BLaER1 (cell line): ENCODE measurements around the gene RAB1A.
A peak's percentile ranks its signal among the peaks of the same experiment; 100 is the strongest.
"Not testable (repeated sequence)": the region's sequence is repeated elsewhere in the genome, so short reads cannot be mapped to it uniquely, and the experiment has no call there.

ENCODE experiments used
- H3K27ac ChIP-seq: shearing (Covaris generic); formaldehyde crosslinking; 2 replicates; pipeline ENCODE4 v1.8.1; 2022
- H3K27me3 ChIP-seq: shearing (Covaris generic); formaldehyde crosslinking; 2 replicates; pipeline ENCODE4 v1.8.1; 2022
- H3K36me3 ChIP-seq: shearing (Covaris generic); formaldehyde crosslinking; 2 replicates; pipeline ENCODE4 v1.8.1; 2022
- H3K4me1 ChIP-seq: shearing (Covaris generic); formaldehyde crosslinking; 2 replicates; pipeline ENCODE4 v1.8.1; 2022
- H3K4me2 ChIP-seq: shearing (Covaris generic); formaldehyde crosslinking; 2 replicates; pipeline ENCODE4 v1.8.1; 2022
- H3K4me3 ChIP-seq: shearing (Covaris generic); formaldehyde crosslinking; 2 replicates; pipeline ENCODE4 v1.8.1; 2022
- H3K9ac ChIP-seq: shearing (Covaris generic); formaldehyde crosslinking; 2 replicates; pipeline ENCODE4 v1.8.1; 2022
- H3K9me3 ChIP-seq: shearing (Covaris generic); formaldehyde crosslinking; 2 replicates; pipeline ENCODE4 v1.8.1; 2022
- H4K20me1 ChIP-seq: shearing (Covaris generic); formaldehyde crosslinking; 2 replicates; pipeline ENCODE4 v1.8.1; 2022
- Cebpa-rat ChIP-seq: shearing (Covaris generic); IDR thresholded peaks from 2 replicates; pipeline ENCODE4 v1.8.1; 2022

RAB1A gene

GRCh38 chr2:65129826-65130663, at the start of gene RAB1A:
Gene RAB1A (minus strand): TSS chr2:65130106. CDS start chr2:65129915, 191 bp downstream.
- peak within 1 kb of the TSS; percentile 90 for H3K27ac ChIP-seq
- H3K36me3 ChIP-seq: no peaks in the 10 kb centered on the region
- H4K20me1 ChIP-seq: peaks cover 47% of the 10 kb centered on the region
- peak within 1 kb of the TSS; percentile 86 for H3K4me3 ChIP-seq
- H3K4me1 ChIP-seq: peaks cover 35% of the 10 kb centered on the region
- TF ChIP-seq Cebpa-rat: no peak
- no peaks in the 10 kb centered on the region for H3K9me3 ChIP-seq
- no peaks in the 10 kb centered on the region for H3K27me3 ChIP-seq
- peak within 1 kb of the TSS; percentile 93 for H3K4me2 ChIP-seq
- H3K9ac ChIP-seq: peak within 1 kb of the TSS; percentile 96

GRCh38 chr2:65177751-65178442, 48.0 kb upstream of the RAB1A start:
- Histone ChIP-seq H4K20me1 (no peaks in the 10 kb centered on the region), H3K4me1 (no peaks in the 10 kb centered on the region), H3K9me3 (no peaks in the 10 kb centered on the region), H3K27me3 (no peaks in the 10 kb centered on the region), H3K4me2 (no peak overlapping the region), H3K9ac (no peak overlapping the region), H3K27ac (no peak overlapping the region), H3K4me3 (no peak overlapping the region), H3K36me3 (no peaks in the 10 kb centered on the region)
- TF ChIP-seq Cebpa-rat: no peak

GRCh38 chr2:65175894-65176530, 46.1 kb upstream of the RAB1A start:
- no peaks in the 10 kb centered on the region for H3K36me3 ChIP-seq
- no peak overlapping the region for H3K27ac ChIP-seq
- no peaks in the 10 kb centered on the region for H3K27me3 ChIP-seq
- no peak overlapping the region for H3K4me3 ChIP-seq
- H3K4me1 ChIP-seq: no peaks in the 10 kb centered on the region
- H3K4me2 ChIP-seq: no peak overlapping the region
- 0 out of 2 replicates have a peak, but pooled peaks have one; percentile 36 for TF ChIP-seq Cebpa-rat
- H3K9ac ChIP-seq: no peak overlapping the region
- H4K20me1 ChIP-seq: no peaks in the 10 kb centered on the region
- H3K9me3 ChIP-seq: no peaks in the 10 kb centered on the region

GRCh38 chr2:65174031-65174430, 44.1 kb upstream of the RAB1A start:
- not testable (repeated sequence) for H3K27me3 ChIP-seq, H3K9me3 ChIP-seq, H3K27ac ChIP-seq, H3K4me2 ChIP-seq, H3K4me3 ChIP-seq, H4K20me1 ChIP-seq, H3K9ac ChIP-seq, H3K36me3 ChIP-seq, H3K4me1 ChIP-seq

- no peak overlapping the region for H3K4me2 ChIP-seq
- H3K4me1 ChIP-seq: peaks cover 7% of the 10 kb centered on the region
- H3K4me3 ChIP-seq: no peak overlapping the region
- no peak overlapping the region for H3K27ac ChIP-seq
- H3K27me3 ChIP-seq: no peaks in the 10 kb centered on the region
- TF ChIP-seq Cebpa-rat: peak; percentile 55; the same call in 1 of the 2 replicates
- H4K20me1 ChIP-seq: no peaks in the 10 kb centered on the region
- no peak overlapping the region for H3K9ac ChIP-seq
- no peaks in the 10 kb centered on the region for H3K9me3 ChIP-seq
- H3K36me3 ChIP-seq: no peaks in the 10 kb centered on the region
Observed at GRCh38 chr2:65172994-65173790, 43.3 kb upstream of the RAB1A start.

- not testable (repeated sequence) for H3K9me3 ChIP-seq, H4K20me1 ChIP-seq, H3K4me2 ChIP-seq, H3K36me3 ChIP-seq, H3K4me3 ChIP-seq, H3K4me1 ChIP-seq, H3K27ac ChIP-seq, H3K27me3 ChIP-seq, H3K9ac ChIP-seq
Observed at GRCh38 chr2:65170611-65171477, 40.9 kb upstream of the RAB1A start.

GRCh38 chr2:65169760-65170136, 39.8 kb upstream of the RAB1A start:
- Histone ChIP-seq H3K4me1 (peaks cover 16% of the 10 kb centered on the region), H3K36me3 (no peaks in the 10 kb centered on the region), H3K9me3 (no peaks in the 10 kb centered on the region), H4K20me1 (no peaks in the 10 kb centered on the region), H3K4me3 (no peak overlapping the region), H3K4me2 (no peak overlapping the region), H3K27ac (no peak overlapping the region), H3K27me3 (no peaks in the 10 kb centered on the region), H3K9ac (no peak overlapping the region)
- TF ChIP-seq Cebpa-rat: no peak

- Histone ChIP-seq H3K27me3 (no peaks in the 10 kb centered on the region), H3K4me1 (peaks cover 43% of the 10 kb centered on the region), H3K27ac (no peak overlapping the region), H3K9me3 (no peaks in the 10 kb centered on the region), H3K9ac (no peak overlapping the region), H3K4me3 (no peak overlapping the region), H3K4me2 (peak overlapping the region; percentile 17; the same call in 1 of the 2 replicates), H4K20me1 (no peaks in the 10 kb centered on the region), H3K36me3 (no peaks in the 10 kb centered on the region)
- no peak for TF ChIP-seq Cebpa-rat
Observed at GRCh38 chr2:65165558-65165957, 35.7 kb upstream of the RAB1A start.

GRCh38 chr2:65164426-65164891, 34.6 kb upstream of the RAB1A start:
- Histone ChIP-seq H3K36me3 (no peaks in the 10 kb centered on the region), H3K4me1 (peaks cover 54% of the 10 kb centered on the region), H3K9me3 (no peaks in the 10 kb centered on the region), H3K27me3 (no peaks in the 10 kb centered on the region), H3K4me2 (peak overlapping the region; percentile 18), H3K4me3 (no peak overlapping the region), H4K20me1 (no peaks in the 10 kb centered on the region), H3K9ac (no peak overlapping the region), H3K27ac (no peak overlapping the region)
- no peak for TF ChIP-seq Cebpa-rat
